Subcutaneous abdominal adipose tissue (tissue), 5 donors: Measurements from ENCODE around the gene DNHD1.

Source experiments
- H3K27ac ChIP-seq: one replicate; pipeline ENCODE4 v1.7.0; 2013; ENCODE audit warnings: low read depth, mild to moderate bottlenecking, inconsistent platforms, low read length, moderate library complexity
- H3K27me3 ChIP-seq, 5 donors: one replicate each; pipeline ENCODE4 v1.7.0; 2013; ENCODE audit warnings: low read length in 5 of 5, inconsistent platforms in 1 of 5; ENCODE audit not compliant: control insufficient read depth in 5 of 5, insufficient read depth in 4 of 5
- H3K36me3 ChIP-seq, 5 donors: one replicate each; pipeline ENCODE4 v1.7.0; 2013; ENCODE audit warnings: low read length in 5 of 5; ENCODE audit not compliant: control insufficient read depth in 5 of 5, insufficient read depth in 5 of 5
- H3K4me1 ChIP-seq, 5 donors: one replicate each; pipeline ENCODE4 v1.7.0; 2013; ENCODE audit warnings: low read length in 5 of 5, mild to moderate bottlenecking in 3 of 5, moderate library complexity in 1 of 5; ENCODE audit not compliant: control insufficient read depth in 5 of 5, insufficient read depth in 5 of 5
- H3K4me3 ChIP-seq, 5 donors: one replicate each; pipeline ENCODE4 v1.7.0; 2013; ENCODE audit warnings: low read length in 5 of 5, low read depth in 1 of 5
- H3K9ac ChIP-seq, 5 donors: one replicate each; pipeline ENCODE4 v1.7.0; 2013; ENCODE audit warnings: low read length in 5 of 5, mild to moderate bottlenecking in 4 of 5, moderate library complexity in 3 of 5
- H3K9me3 ChIP-seq, 5 donors: one replicate each; pipeline ENCODE4 v1.7.0; 2013; ENCODE audit warnings: low read length in 5 of 5; ENCODE audit not compliant: control insufficient read depth in 5 of 5
- donor health status: healthy.
- donor health status: healthy.
- donor health status: healthy.
- donor health status: healthy.
- donor health status: healthy.

Gene DNHD1

DNA sequence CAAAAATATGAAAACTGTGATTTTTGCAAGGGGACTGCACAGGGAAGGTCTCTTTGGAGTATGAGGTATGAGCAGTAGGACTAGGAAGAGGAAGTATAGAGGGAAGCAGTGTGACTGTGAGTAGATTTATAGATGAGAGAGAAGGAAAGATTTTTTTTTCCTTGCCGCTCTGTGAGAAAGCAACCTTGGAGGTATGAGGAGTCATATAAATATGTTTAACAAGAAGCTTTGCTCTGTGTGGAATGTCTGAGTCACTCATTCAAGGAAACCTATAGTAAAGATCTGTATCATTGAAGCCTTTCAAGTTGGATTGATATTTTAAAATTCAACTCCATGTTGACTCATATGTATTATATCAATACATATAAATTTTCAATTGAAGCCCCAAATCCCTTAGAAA is 26.2 kb downstream of the DNHD1 start:
- H3K4me3 ChIP-seq = no peak overlapping the region
- no peaks in the 10 kb centered on the region for H3K4me1 ChIP-seq
- peaks cover 19 to 26% (median 20%) of the 10 kb centered on the region in 5 donors for H3K36me3 ChIP-seq
- no peak overlapping the region for H3K27ac ChIP-seq
- H3K27me3 ChIP-seq = no peaks in the 10 kb centered on the region
- no peak overlapping the region for H3K9ac ChIP-seq
- H3K9me3 ChIP-seq = no peaks in the 10 kb centered on the region

DNA sequence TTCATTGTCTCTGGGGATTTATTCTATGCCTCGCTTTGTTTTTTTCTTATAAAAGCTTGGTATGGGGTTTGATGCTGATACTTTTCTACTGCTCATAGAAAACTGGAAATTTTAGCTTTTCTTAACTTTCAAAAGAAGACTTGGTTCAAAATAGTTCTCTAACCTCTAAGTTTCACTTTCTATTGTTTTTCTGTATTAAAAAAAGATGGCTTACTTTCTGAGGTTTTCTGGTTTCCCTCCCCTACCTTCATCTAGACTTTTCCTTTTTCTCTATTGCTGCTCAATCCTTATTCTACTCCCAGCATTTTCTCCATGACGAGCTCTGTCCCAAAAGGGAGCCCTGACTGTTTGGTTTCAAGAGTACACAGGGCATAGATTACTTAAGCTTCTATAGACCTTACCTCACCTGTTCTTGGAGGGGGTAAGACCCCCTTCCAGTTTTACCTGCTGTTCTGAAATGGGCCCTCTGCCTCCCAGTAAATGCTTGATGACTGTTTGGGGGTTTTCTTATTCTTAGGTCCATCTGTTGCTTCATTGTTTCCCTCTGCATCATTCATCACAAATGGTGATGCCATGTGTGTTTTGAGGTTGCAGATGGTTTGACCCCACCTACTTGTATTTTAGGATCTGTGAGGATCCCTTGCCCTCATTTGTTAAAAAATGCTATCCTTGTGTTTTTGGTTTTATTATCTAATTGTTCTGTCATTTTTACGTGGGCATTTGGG is 29.5 kb downstream of the DNHD1 start:
- Histone ChIP-seq H3K27me3 (no peaks in the 10 kb centered on the region), H3K4me3 (no peak overlapping the region), H3K9ac (no peak overlapping the region), H3K4me1 (peaks cover 0 to 6% (median 0%) of the 10 kb centered on the region in 5 donors), H3K9me3 (no peaks in the 10 kb centered on the region), H3K36me3 (peaks cover 9 to 28% (median 14%) of the 10 kb centered on the region in 5 donors), H3K27ac (no peak overlapping the region)

- Histone ChIP-seq H3K36me3 (peaks cover 9 to 41% (median 26%) of the 10 kb centered on the region in 5 donors), H3K9me3 (no peaks in the 10 kb centered on the region)
Measured at GRCh38 chr11:6529266-6529665, 32.2 kb downstream of the DNHD1 start.

GRCh38 chr11:6530848-6531247 is 33.8 kb downstream of the DNHD1 start:
- Histone ChIP-seq H3K9ac (no peak overlapping the region), H3K27ac (no peak overlapping the region), H3K9me3 (no peaks in the 10 kb centered on the region), H3K4me3 (no peak overlapping the region), H3K36me3 (peaks cover 6 to 50% (median 26%) of the 10 kb centered on the region in 5 donors), H3K27me3 (no peaks in the 10 kb centered on the region), H3K4me1 (peaks cover 0 to 6% (median 0%) of the 10 kb centered on the region in 5 donors)

More at GRCh38 chr11:6529266-6529665, 32.2 kb downstream of the DNHD1 start:
- H3K27me3 ChIP-seq = no peaks in the 10 kb centered on the region
- H3K9ac ChIP-seq = peak overlapping the region in 1 of 5 donors; percentile 6
- no peak overlapping the region for H3K27ac ChIP-seq
- H3K4me3 ChIP-seq = no peak overlapping the region
- peaks cover 0 to 6% (median 0%) of the 10 kb centered on the region in 5 donors for H3K4me1 ChIP-seq

DNA sequence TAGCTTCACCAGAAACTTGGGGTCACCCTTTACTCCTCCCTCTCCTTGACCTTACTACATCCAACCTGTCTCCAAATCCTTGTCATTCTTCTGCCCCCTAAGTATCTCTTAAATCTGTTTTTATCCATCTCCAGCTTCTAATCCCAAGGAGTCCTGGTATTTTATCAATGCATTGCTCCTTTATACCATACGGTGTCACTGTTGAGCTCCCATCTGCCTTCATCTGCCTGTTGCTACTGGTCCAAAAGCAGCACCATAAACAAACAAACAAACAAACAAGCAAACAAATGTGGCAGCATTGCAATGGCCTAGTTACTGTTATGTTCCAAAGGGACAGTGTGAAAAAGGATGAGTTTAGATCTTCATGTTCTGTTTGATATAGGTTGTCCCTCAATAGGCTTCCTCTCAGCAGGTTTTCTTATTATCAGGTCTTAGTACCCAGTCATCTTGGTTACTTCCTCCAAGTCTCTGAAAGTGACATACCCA is 34.2 kb downstream of the DNHD1 start:
- Histone ChIP-seq H3K36me3 (peaks cover 6 to 50% (median 26%) of the 10 kb centered on the region in 5 donors), H3K9ac (no peak overlapping the region), H3K27ac (no peak overlapping the region), H3K4me1 (peaks cover 0 to 6% (median 0%) of the 10 kb centered on the region in 5 donors), H3K27me3 (no peaks in the 10 kb centered on the region), H3K9me3 (no peaks in the 10 kb centered on the region), H3K4me3 (no peak overlapping the region)

DNA sequence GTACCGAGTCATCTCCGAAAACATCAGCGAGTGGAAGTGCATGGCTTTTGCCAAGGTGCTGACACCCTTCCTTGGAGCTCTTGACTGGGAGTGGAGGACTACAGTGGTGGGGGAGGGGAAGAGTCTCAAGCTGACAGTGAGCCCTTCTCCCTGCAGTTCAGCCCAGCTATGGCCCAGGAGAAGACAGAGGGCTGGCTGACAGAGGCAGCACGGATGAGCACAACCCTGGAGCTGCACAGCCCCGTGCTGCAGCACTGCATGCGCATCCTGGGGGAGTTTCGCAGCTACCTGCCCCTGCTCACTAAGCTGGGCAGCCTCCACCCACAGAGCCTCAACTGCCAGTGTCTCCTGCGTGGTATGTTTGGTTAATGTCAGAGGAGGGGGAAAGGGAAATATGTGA is 41.4 kb downstream of the DNHD1 start:
- no peaks in the 10 kb centered on the region for H3K4me1 ChIP-seq
- H3K9ac ChIP-seq = peak overlapping the region in 1 of 5 donors; percentile 17
- H3K27ac ChIP-seq = no peak overlapping the region
- peaks cover 3 to 23% (median 10%) of the 10 kb centered on the region in 5 donors for H3K36me3 ChIP-seq
- no peak overlapping the region for H3K4me3 ChIP-seq
- no peaks in the 10 kb centered on the region for H3K9me3 ChIP-seq
- H3K27me3 ChIP-seq = no peaks in the 10 kb centered on the region

GRCh38 chr11:6538945-6539344 is 41.9 kb downstream of the DNHD1 start:
- H3K9me3 ChIP-seq = no peaks in the 10 kb centered on the region
- no peak overlapping the region for H3K4me3 ChIP-seq
- H3K27ac ChIP-seq = no peak overlapping the region
- no peak overlapping the region for H3K9ac ChIP-seq
- H3K27me3 ChIP-seq = no peaks in the 10 kb centered on the region
- peaks cover under 1 to 18% (median 6%) of the 10 kb centered on the region in 5 donors for H3K36me3 ChIP-seq
- no peaks in the 10 kb centered on the region for H3K4me1 ChIP-seq

DNA sequence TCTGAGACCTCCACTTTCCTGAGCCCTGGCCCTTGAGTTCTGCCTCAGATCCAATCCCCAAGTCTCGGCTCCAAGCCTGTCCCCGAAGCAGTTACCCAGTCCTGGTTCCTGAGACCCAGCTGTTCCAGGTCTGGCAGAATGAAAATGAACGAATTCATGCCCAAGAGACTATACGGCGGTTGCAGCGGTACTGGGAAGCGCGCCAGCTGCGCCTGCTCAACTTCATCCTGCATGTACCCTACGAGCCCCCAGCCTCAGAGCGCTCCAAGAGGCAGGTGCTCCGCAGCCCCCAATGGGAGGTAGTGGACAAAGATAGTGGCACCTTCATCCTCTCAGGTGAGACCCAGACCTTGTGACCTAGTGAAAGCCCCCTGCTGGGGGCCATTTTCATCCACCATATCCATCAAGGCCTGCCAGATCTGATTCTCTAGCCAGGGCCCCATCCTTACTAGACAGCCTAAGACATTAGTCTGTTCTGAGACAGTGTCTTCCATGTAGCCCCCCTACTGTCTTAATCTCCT is 42.7 kb downstream of the DNHD1 start:
- Histone ChIP-seq H3K4me1 (no peaks in the 10 kb centered on the region), H3K4me3 (no peak overlapping the region), H3K36me3 (peaks cover 3 to 19% (median 7%) of the 10 kb centered on the region in 5 donors), H3K27me3 (no peaks in the 10 kb centered on the region), H3K9ac (peak overlapping the region in 1 of 5 donors; percentile 18), H3K9me3 (no peaks in the 10 kb centered on the region), H3K27ac (no peak overlapping the region)

- Histone ChIP-seq H3K27ac (no peak overlapping the region), H3K9ac (no peak overlapping the region), H3K4me3 (no peak overlapping the region), H3K9me3 (no peaks in the 10 kb centered on the region), H3K4me1 (no peaks in the 10 kb centered on the region), H3K27me3 (no peaks in the 10 kb centered on the region), H3K36me3 (peaks cover 0 to 30% (median 19%) of the 10 kb centered on the region in 5 donors)
Measured at GRCh38 chr11:6541356-6541755, 44.3 kb downstream of the DNHD1 start.

- H3K36me3 ChIP-seq = peaks cover 0 to 42% (median 31%) of the 10 kb centered on the region in 5 donors
- H3K4me1 ChIP-seq = no peaks in the 10 kb centered on the region
- no peaks in the 10 kb centered on the region for H3K27me3 ChIP-seq
- H3K27ac ChIP-seq = no peak overlapping the region
- no peak overlapping the region for H3K9ac ChIP-seq
- H3K9me3 ChIP-seq = no peaks in the 10 kb centered on the region
- H3K4me3 ChIP-seq = no peak overlapping the region
Measured at GRCh38 chr11:6542727-6543126, 45.6 kb downstream of the DNHD1 start.
